Panc1 (cell line): Measurements from ENCODE around the gene NLRP12. TPM values are rescaled to one million over a fixed set of nuclear protein-coding genes. Genes with fewer than 3 reads are reported as not detected.

ENCODE experiments used
- ATAC-seq: fragments of 200-7000 bp; cut with Tn5 transposase; 2 replicates; pipeline ENCODE4 v1.9.1; 2020; ENCODE audit warnings: mild to moderate bottlenecking, moderate library complexity
- BruUV-seq: library from RNA; stranded (reverse); fragments of 400-500 nt; replicated peaks from 2 replicates; lab custom pipeline; 2021; lab: Mats Ljungman, UMichigan
- CTCF ChIA-PET: fragments of 300-600 bp; sonication (Branson Sonifier 250); formaldehyde crosslinking; loops from one replicate; lab custom pipeline; 2022; ENCODE audit warnings: antibody characterized with exemption; lab: Charles Lee
- POLR2A ChIA-PET: fragments of 300-600 bp; sonication (Branson Sonifier 250); formaldehyde crosslinking; loops from one replicate; lab custom pipeline; 2022; ENCODE audit warnings: antibody characterized with exemption; lab: Charles Lee
- DNase-seq: peaks from one replicate; pipeline ENCODE4 v3.0.0-alpha.2; 2010; ENCODE audit warnings: low read depth, low spot score
- H3K27ac ChIP-seq: 2 replicates; pipeline ENCODE4 v1.5.1; 2011; ENCODE audit warnings: mild to moderate bottlenecking, low read length, inconsistent platforms
- H3K27me3 ChIP-seq: fragments of 200-500 bp; sonication (Bioruptor generic); 2 replicates; pipeline ENCODE4 v1.6.0; 2014; ENCODE audit warnings: low read length, inconsistent platforms; ENCODE audit not compliant: control insufficient read depth, insufficient read depth
- H3K36me3 ChIP-seq: fragments of 200-500 bp; sonication (Bioruptor generic); 2 replicates; pipeline ENCODE4 v1.5.1; 2014; ENCODE audit warnings: inconsistent platforms, mild to moderate bottlenecking, low read length, moderate library complexity; ENCODE audit not compliant: control insufficient read depth, insufficient read depth
- H3K4me1 ChIP-seq: 2 replicates; pipeline ENCODE4 v1.5.1; 2011; ENCODE audit warnings: inconsistent platforms, mild to moderate bottlenecking, low read length, moderate library complexity; ENCODE audit not compliant: control insufficient read depth, insufficient read depth
- H3K4me3 ChIP-seq, 2 experiments: 2 replicates each; pipeline ENCODE4 v1.5.1; 2011 to 2012; ENCODE audit warnings: low read depth in 2 of 2, low read length in 2 of 2, mild to moderate bottlenecking in 2 of 2, inconsistent platforms in 1 of 2, moderate library complexity in 1 of 2
- H3K9me3 ChIP-seq: fragments of 200-500 bp; sonication (Bioruptor generic); 2 replicates; pipeline ENCODE4 v1.5.1; 2014; ENCODE audit warnings: low read depth, mild to moderate bottlenecking, inconsistent platforms, low read length, moderate library complexity; ENCODE audit not compliant: control insufficient read depth, insufficient read depth
- CTCF ChIP-seq: fragments of 450-650 bp; IDR thresholded peaks from 2 replicates; pipeline ENCODE4 v1.5.1; 2017; ENCODE audit warnings: mild to moderate bottlenecking
- POLR2AphosphoS5 ChIP-seq: IDR thresholded peaks from 2 replicates; pipeline ENCODE4 v1.6.1; 2012; ENCODE audit warnings: mild to moderate bottlenecking, low read depth, low read length, moderate library complexity
- SIN3A ChIP-seq: IDR thresholded peaks from 2 replicates; pipeline ENCODE4 v1.6.1; 2012; ENCODE audit warnings: low read depth, mild to moderate bottlenecking, low read length, moderate library complexity, borderline replicate concordance; ENCODE audit not compliant: insufficient read depth
- TCF7L2 ChIP-seq: IDR thresholded peaks from 2 replicates; pipeline ENCODE4 v1.6.1; 2011; ENCODE audit warnings: mild to moderate bottlenecking, low read depth, low read length, inconsistent platforms
- in situ Hi-C: cut with HindIII; loops from 2 replicates; pipeline ENCODE4 v1.10.0; 2016; ENCODE audit warnings: low sequenced_read_pairs, low pct_unique_long_range_greater_than_20kb
- intact Hi-C: fragments of 100-400 bp; cut with micrococcal nuclease; formaldehyde crosslinking; loops from one replicate; pipeline ENCODE4 v1.10.0; 2022; ENCODE audit not compliant: unreplicated experiment
- total RNA-seq: library from RNA; stranded (reverse); gene quantifications from one replicate; pipeline ENCODE4 v1.2.1, GENCODE V29; 2021; ENCODE audit not compliant: unreplicated experiment
- TF ChIP-seq, protein P1 (sequence below), 2 experiments: IDR thresholded peaks; 2 replicates each; pipeline ENCODE4 v1.6.1; 2011 to 2012; ENCODE audit warnings: low read depth in 2 of 2, control low read depth in 1 of 2, low read length in 1 of 2, mild to moderate bottlenecking in 1 of 2, moderate library complexity in 1 of 2; ENCODE audit not compliant: insufficient read depth in 1 of 2

Gene NLRP12
- total RNA-seq, 1 experiment from 2014 or later: 0.05 TPM

GRCh38 chr19:53868091-53868891, 44.2 kb upstream of the NLRP12 start:
- CTCF ChIA-PET: interaction anchor here (0.6 kb wide), 1 partner anchor 1422 kb away, joined by 3 read pairs; no protein-coding TSS in a partner anchor

More at GRCh38 chr19:53868091-53868891, 44.2 kb upstream of the NLRP12 start:
- DNase-seq (no peak), ATAC-seq (peak; percentile 8)
- intact Hi-C loops (no loop called here), in situ Hi-C loops (no loop called here)
- Histone ChIP-seq H3K4me3 (peak overlapping the region; percentile 95 to 96), H3K9me3 (no peaks in the 10 kb centered on the region), H3K4me1 (peaks cover 35% of the 10 kb centered on the region), H3K36me3 (no peaks in the 10 kb centered on the region; the same call in 1 of the 2 replicates), H3K27ac (peak overlapping the region; percentile 96), H3K27me3 (no peaks in the 10 kb centered on the region)
- TF ChIP-seq POLR2AphosphoS5: no peak
- no peak for TF ChIP-seq TCF7L2
- TF ChIP-seq, protein P1, sequence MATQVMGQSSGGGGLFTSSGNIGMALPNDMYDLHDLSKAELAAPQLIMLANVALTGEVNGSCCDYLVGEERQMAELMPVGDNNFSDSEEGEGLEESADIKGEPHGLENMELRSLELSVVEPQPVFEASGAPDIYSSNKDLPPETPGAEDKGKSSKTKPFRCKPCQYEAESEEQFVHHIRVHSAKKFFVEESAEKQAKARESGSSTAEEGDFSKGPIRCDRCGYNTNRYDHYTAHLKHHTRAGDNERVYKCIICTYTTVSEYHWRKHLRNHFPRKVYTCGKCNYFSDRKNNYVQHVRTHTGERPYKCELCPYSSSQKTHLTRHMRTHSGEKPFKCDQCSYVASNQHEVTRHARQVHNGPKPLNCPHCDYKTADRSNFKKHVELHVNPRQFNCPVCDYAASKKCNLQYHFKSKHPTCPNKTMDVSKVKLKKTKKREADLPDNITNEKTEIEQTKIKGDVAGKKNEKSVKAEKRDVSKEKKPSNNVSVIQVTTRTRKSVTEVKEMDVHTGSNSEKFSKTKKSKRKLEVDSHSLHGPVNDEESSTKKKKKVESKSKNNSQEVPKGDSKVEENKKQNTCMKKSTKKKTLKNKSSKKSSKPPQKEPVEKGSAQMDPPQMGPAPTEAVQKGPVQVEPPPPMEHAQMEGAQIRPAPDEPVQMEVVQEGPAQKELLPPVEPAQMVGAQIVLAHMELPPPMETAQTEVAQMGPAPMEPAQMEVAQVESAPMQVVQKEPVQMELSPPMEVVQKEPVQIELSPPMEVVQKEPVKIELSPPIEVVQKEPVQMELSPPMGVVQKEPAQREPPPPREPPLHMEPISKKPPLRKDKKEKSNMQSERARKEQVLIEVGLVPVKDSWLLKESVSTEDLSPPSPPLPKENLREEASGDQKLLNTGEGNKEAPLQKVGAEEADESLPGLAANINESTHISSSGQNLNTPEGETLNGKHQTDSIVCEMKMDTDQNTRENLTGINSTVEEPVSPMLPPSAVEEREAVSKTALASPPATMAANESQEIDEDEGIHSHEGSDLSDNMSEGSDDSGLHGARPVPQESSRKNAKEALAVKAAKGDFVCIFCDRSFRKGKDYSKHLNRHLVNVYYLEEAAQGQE (IDR thresholded peaks at IDR 0.05; ENCODE audit: insufficient read depth in 1 of 2, low read depth in 2 of 2, low read length in 1 of 2): no peak
- peak; percentile 69; the same call in 1 of the 2 replicates for TF ChIP-seq SIN3A
- no peak for TF ChIP-seq CTCF
- BruUV-seq: TSS peak; percentile 75
- POLR2A ChIA-PET: interaction anchor here (0.5 to 2.5 kb wide), 15 partner anchors 9 to 585 kb away, joined by 3 to 16 read pairs (median 4); partner anchors contain the start of gene OSCAR
